SU-DHL-6 (cell line): Measurements from ENCODE around the gene NRN1.

ENCODE experiments used
- H2AFZ ChIP-seq: fragments of 200-600 bp; sonication (generic); 2 replicates; pipeline ENCODE4 v1.6.1; 2014; ENCODE audit warnings: low read depth, mild to moderate bottlenecking, moderate library complexity, mixed read lengths, antibody characterized with exemption, low read length; ENCODE audit not compliant: severe bottlenecking
- H3F3A ChIP-seq: fragments of 200-600 bp; shearing (Covaris generic); 2 replicates; pipeline ENCODE4 v1.6.0; 2016; ENCODE audit warnings: antibody characterized with exemption, mild to moderate bottlenecking; ENCODE audit not compliant: insufficient read depth
- H3K27ac ChIP-seq: fragments of 200-600 bp; sonication (generic); 2 replicates; pipeline ENCODE4 v1.5.1; 2016; ENCODE audit warnings: low read depth, mild to moderate bottlenecking, low read length, moderate library complexity, mixed read lengths
- H3K27me3 ChIP-seq: fragments of 200-600 bp; sonication (generic), shearing (Covaris generic); 2 replicates; pipeline ENCODE4 v1.6.0; 2014; ENCODE audit warnings: mild to moderate bottlenecking, low read length
- H3K36me3 ChIP-seq: fragments of 200-600 bp; sonication (generic); 2 replicates; pipeline ENCODE4 v1.6.1; 2014; ENCODE audit warnings: mild to moderate bottlenecking, low read length, mixed read lengths
- H3K4me2 ChIP-seq: fragments of 300-600, 200-600 bp; shearing (Covaris generic), sonication (generic); 2 replicates; pipeline ENCODE4 v1.6.0; 2014; ENCODE audit warnings: low read length, low read depth, mild to moderate bottlenecking; ENCODE audit not compliant: poor library complexity, severe bottlenecking
- H3K4me3 ChIP-seq: fragments of 200-600 bp; sonication (generic); 2 replicates; pipeline ENCODE4 v1.5.1; 2014; ENCODE audit warnings: antibody characterized with exemption, low read length, mild to moderate bottlenecking, mixed read lengths; ENCODE audit not compliant: insufficient read depth, poor library complexity, severe bottlenecking
- H3K79me2 ChIP-seq: fragments of 200-600 bp; sonication (generic); 2 replicates; pipeline ENCODE4 v1.6.1; 2014; ENCODE audit warnings: mild to moderate bottlenecking, low read length, moderate library complexity; ENCODE audit not compliant: insufficient read depth
- H3K9ac ChIP-seq: fragments of 200-600 bp; sonication (generic); 2 replicates; pipeline ENCODE4 v1.7.0; 2014; ENCODE audit warnings: mild to moderate bottlenecking, low read length
- H3K9me2 ChIP-seq: fragments of 200-600 bp; sonication (generic); replicated peaks from 2 replicates; pipeline ENCODE4 v1.6.1; 2014; ENCODE audit warnings: low read length; ENCODE audit not compliant: insufficient read depth
- H3K9me3 ChIP-seq: fragments of 200-600 bp; sonication (generic); 2 replicates; pipeline ENCODE4 v1.6.1; 2014; ENCODE audit warnings: low read length, mixed read lengths; ENCODE audit not compliant: insufficient read depth
- H4K20me1 ChIP-seq: fragments of 200-600 bp; sonication (generic); 2 replicates; pipeline ENCODE4 v1.6.1; 2014; ENCODE audit warnings: low read depth, mild to moderate bottlenecking, antibody characterized with exemption, low read length, moderate library complexity, mixed read lengths
- EZH2phosphoT487 ChIP-seq: fragments of 200-600 bp; sonication (generic), shearing (Covaris generic); conservative IDR thresholded peaks from 2 replicates; pipeline ENCODE4 v1.6.1; 2018; ENCODE audit warnings: mild to moderate bottlenecking, antibody characterized with exemption, low read length, moderate library complexity, mixed read lengths
- TF ChIP-seq, protein P1 (sequence below): fragments of 200-600 bp; sonication (generic); IDR thresholded peaks from one replicate; pipeline ENCODE4 v1.5.1; 2017; ENCODE audit warnings: antibody characterized with exemption, mild to moderate bottlenecking, low read length, moderate library complexity; ENCODE audit not compliant: insufficient read depth, poor library complexity, severe bottlenecking

The NRN1 gene

DNA sequence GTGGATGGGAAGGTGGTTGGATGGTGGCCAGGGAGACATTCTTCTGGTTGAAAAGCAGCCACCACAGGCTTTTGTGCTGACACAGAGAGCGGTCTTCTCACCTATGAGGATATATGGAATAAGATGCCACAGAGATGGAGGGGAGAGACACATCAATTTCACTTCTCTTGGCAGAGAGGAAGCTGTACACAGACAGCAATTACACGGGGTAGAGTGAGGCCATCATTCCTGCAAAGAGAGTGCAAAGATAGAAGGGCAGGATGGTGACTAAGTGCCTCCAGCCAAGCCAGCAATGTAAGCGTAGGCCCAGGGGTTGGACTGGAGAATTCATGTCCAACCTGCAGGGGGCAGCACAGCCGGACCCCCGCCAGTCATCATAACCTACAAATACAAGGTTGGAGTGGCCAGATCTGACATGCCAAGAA lies 56.4 kb downstream of the NRN1 start:
- no peak overlapping the region for H3K4me3 ChIP-seq
- no peaks in the 10 kb centered on the region for H3K9me2 ChIP-seq
- H3K27me3 ChIP-seq: no peaks in the 10 kb centered on the region
- no peaks in the 10 kb centered on the region for H3K36me3 ChIP-seq
- no peak overlapping the region for H3K9ac ChIP-seq
- no peak overlapping the region for H3K27ac ChIP-seq
- H3K9me3 ChIP-seq: no peaks in the 10 kb centered on the region
- H2AFZ ChIP-seq: no peak overlapping the region
- no peak overlapping the region for H3K4me2 ChIP-seq
- TF ChIP-seq EZH2phosphoT487: no peak
- TF ChIP-seq, protein P1, sequence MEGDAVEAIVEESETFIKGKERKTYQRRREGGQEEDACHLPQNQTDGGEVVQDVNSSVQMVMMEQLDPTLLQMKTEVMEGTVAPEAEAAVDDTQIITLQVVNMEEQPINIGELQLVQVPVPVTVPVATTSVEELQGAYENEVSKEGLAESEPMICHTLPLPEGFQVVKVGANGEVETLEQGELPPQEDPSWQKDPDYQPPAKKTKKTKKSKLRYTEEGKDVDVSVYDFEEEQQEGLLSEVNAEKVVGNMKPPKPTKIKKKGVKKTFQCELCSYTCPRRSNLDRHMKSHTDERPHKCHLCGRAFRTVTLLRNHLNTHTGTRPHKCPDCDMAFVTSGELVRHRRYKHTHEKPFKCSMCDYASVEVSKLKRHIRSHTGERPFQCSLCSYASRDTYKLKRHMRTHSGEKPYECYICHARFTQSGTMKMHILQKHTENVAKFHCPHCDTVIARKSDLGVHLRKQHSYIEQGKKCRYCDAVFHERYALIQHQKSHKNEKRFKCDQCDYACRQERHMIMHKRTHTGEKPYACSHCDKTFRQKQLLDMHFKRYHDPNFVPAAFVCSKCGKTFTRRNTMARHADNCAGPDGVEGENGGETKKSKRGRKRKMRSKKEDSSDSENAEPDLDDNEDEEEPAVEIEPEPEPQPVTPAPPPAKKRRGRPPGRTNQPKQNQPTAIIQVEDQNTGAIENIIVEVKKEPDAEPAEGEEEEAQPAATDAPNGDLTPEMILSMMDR: peak; percentile 67
- H4K20me1 ChIP-seq: no peaks in the 10 kb centered on the region
- H3K79me2 ChIP-seq: no peaks in the 10 kb centered on the region
- H3F3A ChIP-seq: no peaks in the 10 kb centered on the region
